SU-DHL-6 (cell line): ENCODE results near the gene L3MBTL4.

Experiments used
- H2AFZ ChIP-seq: fragments of 200-600 bp; sonication (generic); 2 replicates; pipeline ENCODE4 v1.6.1; 2014; ENCODE audit warnings: low read depth, mild to moderate bottlenecking, moderate library complexity, mixed read lengths, antibody characterized with exemption, low read length; ENCODE audit not compliant: severe bottlenecking
- H3F3A ChIP-seq: fragments of 200-600 bp; shearing (Covaris generic); 2 replicates; pipeline ENCODE4 v1.6.0; 2016; ENCODE audit warnings: antibody characterized with exemption, mild to moderate bottlenecking; ENCODE audit not compliant: insufficient read depth
- H3K27ac ChIP-seq: fragments of 200-600 bp; sonication (generic); 2 replicates; pipeline ENCODE4 v1.5.1; 2016; ENCODE audit warnings: low read depth, mild to moderate bottlenecking, low read length, moderate library complexity, mixed read lengths
- H3K27me3 ChIP-seq: fragments of 200-600 bp; sonication (generic), shearing (Covaris generic); 2 replicates; pipeline ENCODE4 v1.6.0; 2014; ENCODE audit warnings: mild to moderate bottlenecking, low read length
- H3K36me3 ChIP-seq: fragments of 200-600 bp; sonication (generic); 2 replicates; pipeline ENCODE4 v1.6.1; 2014; ENCODE audit warnings: mild to moderate bottlenecking, low read length, mixed read lengths
- H3K4me2 ChIP-seq: fragments of 300-600, 200-600 bp; shearing (Covaris generic), sonication (generic); 2 replicates; pipeline ENCODE4 v1.6.0; 2014; ENCODE audit warnings: low read length, low read depth, mild to moderate bottlenecking; ENCODE audit not compliant: poor library complexity, severe bottlenecking
- H3K4me3 ChIP-seq: fragments of 200-600 bp; sonication (generic); 2 replicates; pipeline ENCODE4 v1.5.1; 2014; ENCODE audit warnings: antibody characterized with exemption, low read length, mild to moderate bottlenecking, mixed read lengths; ENCODE audit not compliant: insufficient read depth, poor library complexity, severe bottlenecking
- H3K79me2 ChIP-seq: fragments of 200-600 bp; sonication (generic); 2 replicates; pipeline ENCODE4 v1.6.1; 2014; ENCODE audit warnings: mild to moderate bottlenecking, low read length, moderate library complexity; ENCODE audit not compliant: insufficient read depth
- H3K9ac ChIP-seq: fragments of 200-600 bp; sonication (generic); 2 replicates; pipeline ENCODE4 v1.7.0; 2014; ENCODE audit warnings: mild to moderate bottlenecking, low read length
- H3K9me2 ChIP-seq: fragments of 200-600 bp; sonication (generic); replicated peaks from 2 replicates; pipeline ENCODE4 v1.6.1; 2014; ENCODE audit warnings: low read length; ENCODE audit not compliant: insufficient read depth
- H3K9me3 ChIP-seq: fragments of 200-600 bp; sonication (generic); 2 replicates; pipeline ENCODE4 v1.6.1; 2014; ENCODE audit warnings: low read length, mixed read lengths; ENCODE audit not compliant: insufficient read depth
- H4K20me1 ChIP-seq: fragments of 200-600 bp; sonication (generic); 2 replicates; pipeline ENCODE4 v1.6.1; 2014; ENCODE audit warnings: low read depth, mild to moderate bottlenecking, antibody characterized with exemption, low read length, moderate library complexity, mixed read lengths
- CTCF ChIP-seq: fragments of 200-600 bp; sonication (generic); IDR thresholded peaks from one replicate; pipeline ENCODE4 v1.5.1; 2017; ENCODE audit warnings: antibody characterized with exemption, mild to moderate bottlenecking, low read length, moderate library complexity; ENCODE audit not compliant: insufficient read depth, poor library complexity, severe bottlenecking
- EZH2phosphoT487 ChIP-seq: fragments of 200-600 bp; sonication (generic), shearing (Covaris generic); conservative IDR thresholded peaks from 2 replicates; pipeline ENCODE4 v1.6.1; 2018; ENCODE audit warnings: mild to moderate bottlenecking, antibody characterized with exemption, low read length, moderate library complexity, mixed read lengths

Gene L3MBTL4

GRCh38 chr18:5979971-5980457, 434.7 kb downstream of the L3MBTL4 start:
- Histone ChIP-seq H3K27me3 (no peaks in the 10 kb centered on the region), H4K20me1 (no peaks in the 10 kb centered on the region), H3K4me3 (no peak overlapping the region), H3K27ac (peak overlapping the region; percentile 36), H2AFZ (no peak overlapping the region), H3K9me3 (no peaks in the 10 kb centered on the region), H3K9me2 (no peaks in the 10 kb centered on the region), H3F3A (0 out of 2 replicates have a peak, but pooled peaks cover 4% of the 10 kb centered on the region), H3K4me2 (peak overlapping the region; percentile 32), H3K79me2 (no peaks in the 10 kb centered on the region), H3K9ac (peak overlapping the region; percentile 35), H3K36me3 (no peaks in the 10 kb centered on the region)
- TF ChIP-seq EZH2phosphoT487: no peak
- no peak for TF ChIP-seq CTCF

GRCh38 chr18:5979176-5979888, 435.4 kb downstream of the L3MBTL4 start:
- no peaks in the 10 kb centered on the region for H3K27me3 ChIP-seq
- peak overlapping the region; percentile 36 for H3K27ac ChIP-seq
- H3K9ac ChIP-seq: peak overlapping the region; percentile 35
- H3K9me2 ChIP-seq: no peaks in the 10 kb centered on the region
- H3K36me3 ChIP-seq: no peaks in the 10 kb centered on the region
- TF ChIP-seq EZH2phosphoT487 (no peak), CTCF (no peak)
- H3K4me2 ChIP-seq: peak overlapping the region; percentile 32
- no peaks in the 10 kb centered on the region for H3K9me3 ChIP-seq
- no peaks in the 10 kb centered on the region for H4K20me1 ChIP-seq
- no peak overlapping the region for H3K4me3 ChIP-seq
- 0 out of 2 replicates have a peak, but pooled peaks cover 4% of the 10 kb centered on the region for H3F3A ChIP-seq
- H3K79me2 ChIP-seq: no peaks in the 10 kb centered on the region
- no peak overlapping the region for H2AFZ ChIP-seq

GRCh38 chr18:5977022-5977421, 437.7 kb downstream of the L3MBTL4 start:
- Histone ChIP-seq H3K27ac (no peak overlapping the region), H3K9me2 (no peaks in the 10 kb centered on the region), H3K4me3 (no peak overlapping the region), H3K4me2 (no peak overlapping the region), H3K79me2 (no peaks in the 10 kb centered on the region), H3K9me3 (no peaks in the 10 kb centered on the region), H3F3A (peaks cover 4% of the 10 kb centered on the region; the same call in 1 of the 2 replicates), H2AFZ (no peak overlapping the region), H3K27me3 (no peaks in the 10 kb centered on the region), H3K9ac (no peak overlapping the region), H4K20me1 (no peaks in the 10 kb centered on the region), H3K36me3 (no peaks in the 10 kb centered on the region)
- TF ChIP-seq EZH2phosphoT487 (no peak), CTCF (no peak)
